Sigmoid colon (tissue), 7 donors: ENCODE data around the gene BAX. TPM values are rescaled to one million over a fixed set of nuclear protein-coding genes. Genes with fewer than 3 reads are reported as not detected.

Source experiments
- DNase-seq: peaks from one replicate; pipeline ENCODE4 v3.0.0-alpha.2; 2019
- H3K27ac ChIP-seq, 4 donors: fragments of 200-600 bp; sonication (generic); one replicate each; pipeline ENCODE4 v1.5.1; 2016 to 2019; ENCODE audit warnings: mild to moderate bottlenecking in 1 of 4
- H3K27me3 ChIP-seq, 3 donors: fragments of 200-600 bp; sonication (generic); one replicate each; pipeline ENCODE4 v1.5.1; 2019; ENCODE audit warnings: mild to moderate bottlenecking in 1 of 3
- H3K36me3 ChIP-seq, 4 donors: fragments of 200-600 bp; sonication (generic); one replicate each; pipeline ENCODE4 v1.5.1; 2016 to 2019
- H3K4me1 ChIP-seq, 4 donors: fragments of 200-600 bp; sonication (generic); one replicate each; pipeline ENCODE4 v1.5.1; 2017 to 2019
- H3K4me3 ChIP-seq, 4 donors: fragments of 200-600 bp; sonication (generic); one replicate each; pipeline ENCODE4 v1.5.1; 2017 to 2019; ENCODE audit warnings: mild to moderate bottlenecking in 2 of 4, moderate library complexity in 1 of 4
- H3K9me3 ChIP-seq, 4 donors: fragments of 200-600 bp in 3 of 4; sonication (generic) in 3 of 4; one replicate each; pipeline versions ENCODE4 v1.5.1 to v1.6.1; 2013 to 2019
- CTCF ChIP-seq, 4 experiments: fragments of 450-650 bp in 3 of 4; fragments of 200-600 bp in 1 of 4; IDR thresholded peaks; one replicate each; pipeline ENCODE4 v1.5.1; 2016 to 2019; ENCODE audit warnings: antibody characterized with exemption in 4 of 4, mild to moderate bottlenecking in 3 of 4, moderate library complexity in 2 of 4
- EP300 ChIP-seq, 4 donors: sonication (generic); formaldehyde crosslinking; IDR thresholded peaks; one replicate each; pipeline ENCODE4 v1.6.1; 2017; ENCODE audit warnings: antibody characterized with exemption in 4 of 4
- POLR2A ChIP-seq, 2 donors: fragments of 450-650 bp; IDR thresholded peaks; one replicate each; pipeline ENCODE4 v1.6.1; 2016; ENCODE audit warnings: antibody characterized with exemption in 2 of 2, mild to moderate bottlenecking in 2 of 2, moderate library complexity in 2 of 2
- POLR2AphosphoS5 ChIP-seq, 4 donors: sonication (generic); formaldehyde crosslinking; IDR thresholded peaks; one replicate each; pipeline ENCODE4 v1.6.1; 2017; ENCODE audit warnings: antibody characterized with exemption in 4 of 4
- WGBS, 2 donors: extraction: QIAGEN DNeasy Blood & Tissue Kit; methylation state at CpG; one replicate each; pipeline ENCODE4 v1.1.7; 2013; 5-methylcytosine and 5-hydroxymethylcytosine counted together
- intact Hi-C: fragments of 100-400 bp; cut with DNase I; formaldehyde crosslinking; loops from one replicate; pipeline ENCODE4 v1.15.1; 2023
- polyA plus RNA-seq, 3 donors: library from polyadenylated mRNA; stranded (reverse); fragments of 200-250 nt; gene quantifications; one replicate each; pipeline ENCODE4 v1.2.3, GENCODE V29; 2013
- total RNA-seq, 4 donors: library from RNA; depleted of rRNA; stranded (reverse); fragments of >200 nt; gene quantifications; one replicate each; pipeline ENCODE4 v1.1.0, GENCODE V29; 2016
- donor health status: healthy with polysubstance abuse.
- donor health status: Bipolar disorder and iron deficiency.
- donor health status: healthy.

Gene BAX
- total and polyA plus RNA-seq, 7 donors = 17.9 to 216 (median 61.5) TPM

- Histone ChIP-seq H3K4me1 (peaks cover 0 to 9% (median 7%) of the 10 kb centered on the region in 4 donors), H3K9me3 (peaks cover 0 to 5% (median under 1%) of the 10 kb centered on the region in 4 donors)
- intact Hi-C loops = no loop called here
Measured at GRCh38 chr19:48938256-48938655, 16.4 kb upstream of the BAX start.

DNA sequence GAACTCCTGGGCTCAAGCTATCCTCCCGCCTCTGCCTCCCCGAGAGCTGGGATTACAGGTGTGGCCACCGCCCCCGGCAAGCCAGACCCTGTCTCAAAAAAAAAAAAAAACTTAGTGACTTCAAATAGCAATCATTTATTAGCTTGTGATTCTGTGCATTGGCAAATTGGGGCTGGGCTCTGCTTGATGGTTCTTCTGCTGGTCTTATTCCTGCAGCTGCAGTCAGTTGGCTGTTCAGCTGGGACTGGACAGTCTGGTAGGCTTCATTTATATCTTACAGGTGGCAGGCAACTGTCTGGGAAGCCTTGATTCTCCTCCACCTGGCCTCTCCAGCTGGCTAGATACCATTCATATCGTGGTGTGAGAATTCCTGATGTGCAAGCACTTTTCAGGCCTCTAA is 13.8 kb upstream of the BAX start:
- 94 to 98% methylated on average over 5 of the region's 5 CpGs for WGBS, 2 donors
- Histone ChIP-seq H3K4me1 (no peaks in the 10 kb centered on the region), H3K36me3 (no peaks in the 10 kb centered on the region), H3K9me3 (peaks cover 0 to 5% (median under 1%) of the 10 kb centered on the region in 4 donors), H3K27me3 (no peaks in the 10 kb centered on the region), H3K4me3 (no peak overlapping the region), H3K27ac (no peak overlapping the region)
- no peak for DNase-seq
- intact Hi-C loops = no loop called here
- TF ChIP-seq CTCF (IDR thresholded peaks at IDR 0.05) (no peak), POLR2A (IDR thresholded peaks at IDR 0.05) (no peak), POLR2AphosphoS5 (IDR thresholded peaks at IDR 0.05) (no peak), EP300 (IDR thresholded peaks at IDR 0.05) (no peak)

More at GRCh38 chr19:48938256-48938655, 16.4 kb upstream of the BAX start:
- Histone ChIP-seq H3K4me3 (no peak overlapping the region), H3K27me3 (peaks cover 0 to under 1% (median 0%) of the 10 kb centered on the region in 3 donors), H3K27ac (no peak overlapping the region), H3K36me3 (no peaks in the 10 kb centered on the region)
- WGBS, 2 donors = 58 to 78% methylated on average over 7 of the region's 7 CpGs
- no peak for TF ChIP-seq CTCF (IDR thresholded peaks at IDR 0.05)
- TF ChIP-seq POLR2AphosphoS5 (IDR thresholded peaks at IDR 0.05) = no peak
- no peak for TF ChIP-seq POLR2A (IDR thresholded peaks at IDR 0.05)
- no peak for TF ChIP-seq EP300 (IDR thresholded peaks at IDR 0.05)
- no peak for DNase-seq

GRCh38 chr19:48943081-48943480 is 11.6 kb upstream of the BAX start:
- H3K4me1 ChIP-seq = no peaks in the 10 kb centered on the region
- WGBS, 2 donors = 86 to 91% methylated on average over 6 of the region's 6 CpGs
- no peaks in the 10 kb centered on the region for H3K27me3 ChIP-seq
- peaks cover 0 to 5% (median under 1%) of the 10 kb centered on the region in 4 donors for H3K9me3 ChIP-seq
- intact Hi-C loops = no loop called here
- H3K27ac ChIP-seq = no peak overlapping the region
- H3K4me3 ChIP-seq = no peak overlapping the region
- DNase-seq = no peak
- no peak for TF ChIP-seq CTCF (IDR thresholded peaks at IDR 0.05)
- no peak for TF ChIP-seq EP300 (IDR thresholded peaks at IDR 0.05)
- TF ChIP-seq POLR2AphosphoS5 (IDR thresholded peaks at IDR 0.05) = no peak
- TF ChIP-seq POLR2A (IDR thresholded peaks at IDR 0.05) = no peak
- no peaks in the 10 kb centered on the region for H3K36me3 ChIP-seq

DNA sequence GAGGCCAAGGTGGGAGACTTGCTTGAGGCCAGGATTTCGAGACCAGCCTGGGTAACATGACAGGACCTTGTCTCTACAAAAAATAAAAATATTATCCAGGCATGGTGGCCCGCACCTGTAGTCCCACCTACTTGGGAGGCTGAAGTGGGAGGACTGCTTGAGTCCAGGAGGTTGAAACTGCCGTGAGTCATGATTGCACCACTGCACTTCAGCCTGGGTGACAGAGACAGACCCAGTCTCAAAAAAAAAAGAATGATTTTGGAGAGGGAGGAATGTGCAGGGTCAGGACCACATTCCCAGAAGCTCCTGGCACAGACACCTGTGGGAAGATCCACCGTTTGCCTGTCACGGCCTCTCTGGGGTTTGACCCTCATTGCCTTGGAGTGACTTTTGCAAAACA is 9.3 kb upstream of the BAX start:
- intact Hi-C loops = no loop called here
- 93 to 94% methylated on average over 5 of the region's 5 CpGs for WGBS, 2 donors
- H3K4me1 ChIP-seq = no peaks in the 10 kb centered on the region
- no peak overlapping the region for H3K4me3 ChIP-seq
- H3K27me3 ChIP-seq = no peaks in the 10 kb centered on the region
- DNase-seq = no peak
- no peak overlapping the region for H3K27ac ChIP-seq
- TF ChIP-seq EP300 (IDR thresholded peaks at IDR 0.05) (no peak), CTCF (IDR thresholded peaks at IDR 0.05) (no peak), POLR2AphosphoS5 (IDR thresholded peaks at IDR 0.05) (no peak), POLR2A (IDR thresholded peaks at IDR 0.05) (no peak)
- H3K36me3 ChIP-seq = no peaks in the 10 kb centered on the region
- peaks cover 0 to 5% (median under 1%) of the 10 kb centered on the region in 4 donors for H3K9me3 ChIP-seq

- Histone ChIP-seq H3K36me3 (no peaks in the 10 kb centered on the region), H3K4me3 (no peak overlapping the region), H3K4me1 (no peaks in the 10 kb centered on the region), H3K27ac (no peak overlapping the region), H3K27me3 (no peaks in the 10 kb centered on the region), H3K9me3 (peaks cover 0 to 3% (median under 1%) of the 10 kb centered on the region in 4 donors)
- no peak for DNase-seq
- intact Hi-C loops = no loop called here
- WGBS, 2 donors = 93 to 94% methylated on average over 2 of the region's 2 CpGs
- TF ChIP-seq CTCF (IDR thresholded peaks at IDR 0.05) = no peak
- no peak for TF ChIP-seq POLR2A (IDR thresholded peaks at IDR 0.05)
- no peak for TF ChIP-seq POLR2AphosphoS5 (IDR thresholded peaks at IDR 0.05)
- no peak for TF ChIP-seq EP300 (IDR thresholded peaks at IDR 0.05)
Measured at GRCh38 chr19:48945817-48946216, 8.9 kb upstream of the BAX start.
